Measurements from ENCODE around the gene KLHL28.

Gene KLHL28

GRCh38 chr14:44979740-44980356, 18.1 kb upstream of the KLHL28 start:
- peaks cover 82% of the 10 kb centered on the region for H3K79me2 ChIP-seq (ENCODE audit: insufficient read depth, low read length)

GRCh38 chr14:44979273-44979672, 17.5 kb upstream of the KLHL28 start:
- H3K79me2 ChIP-seq (ENCODE audit: insufficient read depth, low read length) = peaks cover 86% of the 10 kb centered on the region

More at GRCh38 chr14:44979740-44980356, 18.1 kb upstream of the KLHL28 start:
- Histone ChIP-seq H2AFZ (ENCODE audit: low read depth, low read length, severe bottlenecking) (no peak overlapping the region), H3K36me3 (ENCODE audit: low read length) (no peaks in the 10 kb centered on the region), H3K9me2 (replicated peaks; ENCODE audit: insufficient read depth, low read length) (no peaks in the 10 kb centered on the region), H3F3A (ENCODE audit: insufficient read depth) (no peaks in the 10 kb centered on the region), H3K9me3 (ENCODE audit: insufficient read depth, low read length) (no peaks in the 10 kb centered on the region), H4K20me1 (ENCODE audit: low read depth, low read length) (no peaks in the 10 kb centered on the region), H3K4me3 (ENCODE audit: insufficient read depth, low read length, poor library complexity, severe bottlenecking) (no peak overlapping the region), H3K27me3 (ENCODE audit: low read length) (no peaks in the 10 kb centered on the region), H3K4me2 (ENCODE audit: low read depth, low read length, poor library complexity, severe bottlenecking) (no peak overlapping the region), H3K9ac (ENCODE audit: low read length) (no peak overlapping the region), H3K27ac (ENCODE audit: low read depth, low read length) (no peak overlapping the region)
- TF ChIP-seq EZH2phosphoT487 (conservative IDR thresholded peaks at IDR 0.05; ENCODE audit: low read length) (no peak), CTCF (IDR thresholded peaks at IDR 0.05; ENCODE audit: insufficient read depth, low read length, poor library complexity, severe bottlenecking) (no peak)

GRCh38 chr14:44971459-44971858, 9.7 kb upstream of the KLHL28 start:
- H3K36me3 ChIP-seq (ENCODE audit: low read length) = 0 out of 2 replicates have a peak, but pooled peaks cover 4% of the 10 kb centered on the region
- H2AFZ ChIP-seq (ENCODE audit: low read depth, low read length, severe bottlenecking) = no peak overlapping the region
- peaks cover 11% of the 10 kb centered on the region; the same call in 1 of the 2 replicates for H4K20me1 ChIP-seq (ENCODE audit: low read depth, low read length)
- H3K79me2 ChIP-seq (ENCODE audit: insufficient read depth, low read length) = peaks cover 98% of the 10 kb centered on the region
- no peak for TF ChIP-seq CTCF (IDR thresholded peaks at IDR 0.05; ENCODE audit: insufficient read depth, low read length, poor library complexity, severe bottlenecking)
- TF ChIP-seq EZH2phosphoT487 (conservative IDR thresholded peaks at IDR 0.05; ENCODE audit: low read length) = no peak
- H3K27me3 ChIP-seq (ENCODE audit: low read length) = no peaks in the 10 kb centered on the region
- no peaks in the 10 kb centered on the region; the same call in 1 of the 2 replicates for H3F3A ChIP-seq (ENCODE audit: insufficient read depth)
- no peaks in the 10 kb centered on the region for H3K9me2 ChIP-seq (replicated peaks; ENCODE audit: insufficient read depth, low read length)
- H3K4me2 ChIP-seq (ENCODE audit: low read depth, low read length, poor library complexity, severe bottlenecking) = no peak overlapping the region
- no peak overlapping the region for H3K9ac ChIP-seq (ENCODE audit: low read length)
- no peaks in the 10 kb centered on the region for H3K9me3 ChIP-seq (ENCODE audit: insufficient read depth, low read length)
- H3K4me3 ChIP-seq (ENCODE audit: insufficient read depth, low read length, poor library complexity, severe bottlenecking) = no peak overlapping the region
- no peak overlapping the region for H3K27ac ChIP-seq (ENCODE audit: low read depth, low read length)

More at GRCh38 chr14:44979273-44979672, 17.5 kb upstream of the KLHL28 start:
- Histone ChIP-seq H3K4me2 (ENCODE audit: low read depth, low read length, poor library complexity, severe bottlenecking) (no peak overlapping the region), H3K9me3 (ENCODE audit: insufficient read depth, low read length) (no peaks in the 10 kb centered on the region), H3K9me2 (replicated peaks; ENCODE audit: insufficient read depth, low read length) (no peaks in the 10 kb centered on the region), H3F3A (ENCODE audit: insufficient read depth) (no peaks in the 10 kb centered on the region), H3K27ac (ENCODE audit: low read depth, low read length) (no peak overlapping the region), H3K36me3 (ENCODE audit: low read length) (no peaks in the 10 kb centered on the region), H3K4me3 (ENCODE audit: insufficient read depth, low read length, poor library complexity, severe bottlenecking) (no peak overlapping the region), H3K27me3 (ENCODE audit: low read length) (no peaks in the 10 kb centered on the region), H4K20me1 (ENCODE audit: low read depth, low read length) (0 out of 2 replicates have a peak, but pooled peaks cover 2% of the 10 kb centered on the region), H3K9ac (ENCODE audit: low read length) (no peak overlapping the region), H2AFZ (ENCODE audit: low read depth, low read length, severe bottlenecking) (no peak overlapping the region)
- no peak for TF ChIP-seq CTCF (IDR thresholded peaks at IDR 0.05; ENCODE audit: insufficient read depth, low read length, poor library complexity, severe bottlenecking)
- no peak for TF ChIP-seq EZH2phosphoT487 (conservative IDR thresholded peaks at IDR 0.05; ENCODE audit: low read length)
